HCT116 (cell line): ENCODE data around the gene DNAJC7. TPM values are rescaled to one million over a fixed set of nuclear protein-coding genes. Genes with fewer than 3 reads are reported as not detected.
A peak's percentile ranks its signal among the peaks of the same experiment; 100 is the strongest.

Source experiments
- ATAC-seq: fragments of 200-7000 bp; cut with Tn5 transposase; 2 replicates; pipeline ENCODE4 v1.9.1; 2020; ENCODE audit warnings: mild to moderate bottlenecking, moderate library complexity
- BruUV-seq: library from RNA; stranded (reverse); fragments of 400-500 nt; replicated peaks from 2 replicates; lab custom pipeline; 2021; lab: Mats Ljungman, UMichigan
- CTCF ChIA-PET: fragments of 300-600 bp; sonication (Branson Sonifier 250); formaldehyde crosslinking; loops from one replicate; lab custom pipeline; 2021; ENCODE audit warnings: antibody characterized with exemption; lab: Charles Lee
- POLR2A ChIA-PET: fragments of 300-600, 350-600 bp; sonication (Branson Sonifier 250); formaldehyde crosslinking; loops from one replicate; lab custom pipeline; 2021; ENCODE audit warnings: antibody characterized with exemption; lab: Charles Lee
- RAD21 ChIA-PET, 2 experiments: fragments of 300-600 bp; sonication (Branson Sonifier 250); formaldehyde crosslinking; loops; one replicate each; lab custom pipeline; 2023; ENCODE audit warnings: low total read pairs in 2 of 2; ENCODE audit not compliant: uncharacterized antibody in 2 of 2, unreplicated experiment in 2 of 2, low non-redundant PET in 1 of 2; lab: Charles Lee
- DNase-seq: peaks from one replicate; pipeline ENCODE4 v3.0.0-alpha.2; 2010; ENCODE audit warnings: low read depth, low spot score
- H2AFZ ChIP-seq: fragments of 200-600 bp; shearing (Covaris generic), sonication (generic); 2 replicates; pipeline ENCODE4 v1.6.1; 2017; ENCODE audit warnings: low read depth, mixed run types, mixed read lengths, antibody characterized with exemption, low read length; ENCODE audit not compliant: poor library complexity, severe bottlenecking
- H3K27ac ChIP-seq: 2 replicates; pipeline ENCODE4 v1.5.1; 2012; ENCODE audit warnings: low read depth, low read length
- H3K27me3 ChIP-seq: fragments of 200-600 bp; sonication (generic); 2 replicates; pipeline ENCODE4 v1.6.1; 2016; ENCODE audit warnings: mixed run types, low read length, mixed read lengths; ENCODE audit not compliant: insufficient read depth
- H3K36me3 ChIP-seq, 2 experiments: fragments of 200-500 bp in 1 of 2; fragments of 200-600 bp in 1 of 2; sonication (Bioruptor generic) in 1 of 2; sonication (generic) in 1 of 2; 2 replicates each; pipeline versions ENCODE4 v1.5.1 to v1.6.1; 2014 to 2016; ENCODE audit warnings: low read length in 2 of 2, inconsistent platforms in 1 of 2, mixed read lengths in 1 of 2, mixed run types in 1 of 2; ENCODE audit not compliant: insufficient read depth in 2 of 2, control insufficient read depth in 1 of 2
- H3K4me1 ChIP-seq, 2 experiments: fragments of 200-600 bp in 1 of 2; sonication (generic) in 1 of 2; 2 replicates each; pipeline versions ENCODE4 v1.5.1 to v1.6.1; 2012 to 2017; ENCODE audit warnings: low read length in 2 of 2, inconsistent platforms in 1 of 2, mild to moderate bottlenecking in 1 of 2, mixed read lengths in 1 of 2, mixed run types in 1 of 2, moderate library complexity in 1 of 2; ENCODE audit not compliant: insufficient read depth in 2 of 2, control insufficient read depth in 1 of 2
- H3K4me2 ChIP-seq: fragments of 200-600 bp; sonication (generic); 2 replicates; pipeline ENCODE4 v1.6.1; 2017; ENCODE audit warnings: mixed run types, low read length, mixed read lengths
- H3K4me3 ChIP-seq, 2 experiments: fragments of 200-600 bp in 1 of 2; sonication (generic) in 1 of 2; replicated peaks in 1 of 2; 2 replicates each; pipeline ENCODE4 v1.5.1; 2011 to 2016; ENCODE audit warnings: low read length in 2 of 2, control low read depth in 1 of 2, low read depth in 1 of 2, mild to moderate bottlenecking in 1 of 2, mixed read lengths in 1 of 2, mixed run types in 1 of 2
- H3K79me2 ChIP-seq: fragments of 200-600 bp; sonication (generic); 2 replicates; pipeline ENCODE4 v1.6.1; 2017; ENCODE audit warnings: mild to moderate bottlenecking, mixed run types, low read length, moderate library complexity, mixed read lengths; ENCODE audit not compliant: insufficient read depth
- H3K9ac ChIP-seq: fragments of 200-600 bp; sonication (generic); 2 replicates; pipeline ENCODE4 v1.6.1; 2016; ENCODE audit warnings: low read length, mixed read lengths
- H3K9me2 ChIP-seq: fragments of 200-600 bp; sonication (generic), shearing (Covaris generic); 2 replicates; pipeline ENCODE4 v1.6.1; 2017; ENCODE audit warnings: mixed run types, mild to moderate bottlenecking, moderate library complexity; ENCODE audit not compliant: insufficient read depth
- H3K9me3 ChIP-seq, 2 experiments: fragments of 200-500 bp in 1 of 2; fragments of 200-600 bp in 1 of 2; sonication (Bioruptor generic) in 1 of 2; sonication (generic) in 1 of 2; 2 replicates each; pipeline ENCODE4 v1.6.1; 2014 to 2017; ENCODE audit warnings: low read length in 2 of 2, mixed read lengths in 2 of 2, inconsistent platforms in 1 of 2, low read depth in 1 of 2, mild to moderate bottlenecking in 1 of 2, mixed run types in 1 of 2, moderate library complexity in 1 of 2; ENCODE audit not compliant: control insufficient read depth in 1 of 2, insufficient read depth in 1 of 2
- H4K20me1 ChIP-seq: fragments of 200-600 bp; sonication (generic), shearing (Covaris generic); 2 replicates; pipeline ENCODE4 v1.6.1; 2017; ENCODE audit warnings: mixed run types, mild to moderate bottlenecking, moderate library complexity; ENCODE audit not compliant: insufficient read depth
- CBX3 ChIP-seq: IDR thresholded peaks from 2 replicates; pipeline ENCODE4 v1.6.1; 2012; ENCODE audit warnings: low read depth
- CEBPB ChIP-seq: IDR thresholded peaks from 2 replicates; pipeline ENCODE4 v1.6.1; 2012; ENCODE audit warnings: low read depth
- CTCF ChIP-seq, 3 experiments: fragments of 200-600 bp in 1 of 3; sonication (generic) in 1 of 3; IDR thresholded peaks in 2 of 3; conservative IDR thresholded peaks in 1 of 3; 2 replicates each; pipeline ENCODE4 v1.5.1; 2012 to 2017; ENCODE audit warnings: low read depth in 2 of 3, low read length in 2 of 3, antibody characterized with exemption in 1 of 3, borderline replicate concordance in 1 of 3, control low read depth in 1 of 3, mild to moderate bottlenecking in 1 of 3, mixed read lengths in 1 of 3, mixed run types in 1 of 3, moderate library complexity in 1 of 3; ENCODE audit not compliant: insufficient read depth in 1 of 3
- ELF1 ChIP-seq: IDR thresholded peaks from 2 replicates; pipeline ENCODE4 v1.6.1; 2012; ENCODE audit warnings: low read depth, borderline replicate concordance
- POLR2A ChIP-seq: IDR thresholded peaks from 2 replicates; pipeline ENCODE4 v1.7.0; 2011; ENCODE audit warnings: borderline replicate concordance; ENCODE audit not compliant: insufficient read depth, insufficient read length; ENCODE audit errors: extremely low read depth
- POLR2AphosphoS5 ChIP-seq: IDR thresholded peaks from 2 replicates; pipeline ENCODE4 v1.6.1; 2011; ENCODE audit warnings: mild to moderate bottlenecking, low read depth, low read length, moderate library complexity
- ZFX ChIP-seq: fragments of 450-650 bp; IDR thresholded peaks from 2 replicates; pipeline ENCODE4 v1.6.1; 2017
- intact Hi-C: fragments of 100-400 bp; cut with micrococcal nuclease; formaldehyde crosslinking; loops from 2 replicates; pipeline ENCODE4 v1.10.0; 2022
- total RNA-seq: library from RNA; stranded (reverse); gene quantifications from one replicate; pipeline ENCODE4 v1.2.1, GENCODE V29; 2021; ENCODE audit not compliant: unreplicated experiment
- TF ChIP-seq, protein P1 (sequence below): IDR thresholded peaks from 2 replicates; pipeline ENCODE4 v1.6.1; 2011; ENCODE audit warnings: mild to moderate bottlenecking, low read length, moderate library complexity; ENCODE audit not compliant: insufficient replicate concordance; ENCODE audit errors: extremely low read depth

DNAJC7 gene
- total RNA-seq, 1 experiment from 2014 or later: 113 TPM

- H3K9me3 ChIP-seq: no peaks in the 10 kb centered on the region
- no peak for ATAC-seq
- H3K27me3 ChIP-seq: no peaks in the 10 kb centered on the region
- no peak overlapping the region for H3K9ac ChIP-seq
- H3K4me3 ChIP-seq: no peak overlapping the region
- POLR2A ChIA-PET: no interaction called here
- TF ChIP-seq, protein P1, sequence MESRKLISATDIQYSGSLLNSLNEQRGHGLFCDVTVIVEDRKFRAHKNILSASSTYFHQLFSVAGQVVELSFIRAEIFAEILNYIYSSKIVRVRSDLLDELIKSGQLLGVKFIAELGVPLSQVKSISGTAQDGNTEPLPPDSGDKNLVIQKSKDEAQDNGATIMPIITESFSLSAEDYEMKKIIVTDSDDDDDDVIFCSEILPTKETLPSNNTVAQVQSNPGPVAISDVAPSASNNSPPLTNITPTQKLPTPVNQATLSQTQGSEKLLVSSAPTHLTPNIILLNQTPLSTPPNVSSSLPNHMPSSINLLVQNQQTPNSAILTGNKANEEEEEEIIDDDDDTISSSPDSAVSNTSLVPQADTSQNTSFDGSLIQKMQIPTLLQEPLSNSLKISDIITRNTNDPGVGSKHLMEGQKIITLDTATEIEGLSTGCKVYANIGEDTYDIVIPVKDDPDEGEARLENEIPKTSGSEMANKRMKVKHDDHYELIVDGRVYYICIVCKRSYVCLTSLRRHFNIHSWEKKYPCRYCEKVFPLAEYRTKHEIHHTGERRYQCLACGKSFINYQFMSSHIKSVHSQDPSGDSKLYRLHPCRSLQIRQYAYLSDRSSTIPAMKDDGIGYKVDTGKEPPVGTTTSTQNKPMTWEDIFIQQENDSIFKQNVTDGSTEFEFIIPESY: no peak
- TF ChIP-seq POLR2A: no peak
- no peak for TF ChIP-seq CTCF (IDR thresholded peaks at IDR 0.05 in 2 of 3, conservative IDR thresholded peaks at IDR 0.05 in 1 of 3; ENCODE audit: borderline replicate concordance in 1 of 3, insufficient read depth in 1 of 3, low read depth in 2 of 3, low read length in 2 of 3)
- TF ChIP-seq ZFX: no peak
- TF ChIP-seq CEBPB: no peak
- TF ChIP-seq POLR2AphosphoS5: 0 out of 2 replicates have a peak, but pooled peaks have one; percentile 9
- TF ChIP-seq CBX3: no peak
- TF ChIP-seq ELF1: no peak
- H2AFZ ChIP-seq: no peak overlapping the region
- peaks cover 5% of the 10 kb centered on the region; the same call in 1 of the 2 replicates for H3K79me2 ChIP-seq
- CTCF ChIA-PET: no interaction called here
- H3K27ac ChIP-seq: no peak overlapping the region
- no peak for DNase-seq
- no peaks in the 10 kb centered on the region for H3K9me2 ChIP-seq
- no peaks in the 10 kb centered on the region for H4K20me1 ChIP-seq
- 0 out of 4 replicates have a peak, but pooled peaks cover 0 to 2% of the 10 kb centered on the region in 2 experiments for H3K4me1 ChIP-seq
- peaks cover 43 to 44% of the 10 kb centered on the region in 2 experiments; a peak in 3 of 4 replicates for H3K36me3 ChIP-seq
- no TSS peak for BruUV-seq
- intact Hi-C loops: no loop called here
- H3K4me2 ChIP-seq: no peak overlapping the region
- RAD21 ChIA-PET: no interaction called here
Observed at GRCh38 chr17:41974031-41974430, 43.2 kb downstream of the DNAJC7 start.
